ENCODE data around the gene COX10. TPM values are rescaled to one million over a fixed set of nuclear protein-coding genes. Genes with fewer than 3 reads are reported as not detected.
"Not testable (repeated sequence)": the region's sequence is repeated elsewhere in the genome, so short reads cannot be mapped to it uniquely, and the experiment has no call there.

COX10 gene
- total RNA-seq, 4 donors from 2014 or later = 12.6 to 22.8 (median 15.6) TPM

- DNase-seq (ENCODE audit: low spot score in 2 of 2) = no peak
- no peaks in the 10 kb centered on the region for H3K9me3 ChIP-seq
- peaks cover 0 to 8% (median 0%) of the 10 kb centered on the region in 3 donors for H3K36me3 ChIP-seq
- no peak overlapping the region for H3K27ac ChIP-seq
- H3K4me3 ChIP-seq = no peak overlapping the region
- TF ChIP-seq CTCF (IDR thresholded peaks at IDR 0.05) (no peak), POLR2A (IDR thresholded peaks at IDR 0.05) (no peak), EP300 (IDR thresholded peaks at IDR 0.05) (no peak)
- H3K4me1 ChIP-seq = no peaks in the 10 kb centered on the region
- 74 to 85% methylated on average over 3 of the region's 3 CpGs for WGBS, 2 donors
- H3K27me3 ChIP-seq = no peaks in the 10 kb centered on the region
Measured at GRCh38 chr17:14158707-14159106, 89.4 kb downstream of the COX10 start.

- no peak for DNase-seq (ENCODE audit: low spot score in 2 of 2)
- WGBS, 2 donors = 36 to 67% methylated on average over 1 of the region's 1 CpG
- no peaks in the 10 kb centered on the region for H3K9me3 ChIP-seq
- TF ChIP-seq CTCF (IDR thresholded peaks at IDR 0.05) (no peak), POLR2A (IDR thresholded peaks at IDR 0.05) (no peak), EP300 (IDR thresholded peaks at IDR 0.05) (no peak)
- no peaks in the 10 kb centered on the region for H3K27me3 ChIP-seq
- no peak overlapping the region for H3K27ac ChIP-seq
- H3K4me3 ChIP-seq = no peak overlapping the region
- H3K36me3 ChIP-seq = peaks cover 0 to 8% (median 0%) of the 10 kb centered on the region in 3 donors
- no peaks in the 10 kb centered on the region for H3K4me1 ChIP-seq
Measured at GRCh38 chr17:14161419-14161818, 92.1 kb downstream of the COX10 start.

GRCh38 chr17:14165616-14166015 lies 96.3 kb downstream of the COX10 start:
- no peak for TF ChIP-seq POLR2A (IDR thresholded peaks at IDR 0.05)
- no peak for TF ChIP-seq CTCF (IDR thresholded peaks at IDR 0.05)
- no peak for TF ChIP-seq EP300 (IDR thresholded peaks at IDR 0.05)
- Histone ChIP-seq H3K4me1 (no peaks in the 10 kb centered on the region), H3K9me3 (peaks cover 0 to 23% (median 6%) of the 10 kb centered on the region in 4 donors), H3K36me3 (peaks cover 0 to 23% (median 3%) of the 10 kb centered on the region in 3 donors), H3K27me3 (no peaks in the 10 kb centered on the region), H3K27ac (no peak overlapping the region), H3K4me3 (no peak overlapping the region)
- DNase-seq (ENCODE audit: low spot score in 2 of 2) = no peak
- 86 to 96% methylated on average over 1 of the region's 1 CpG for WGBS, 2 donors

GRCh38 chr17:14167831-14168230 lies 98.5 kb downstream of the COX10 start:
- not testable (repeated sequence) for H3K4me1 ChIP-seq; DNase-seq (ENCODE audit: low spot score in 2 of 2); H3K27me3 ChIP-seq; H3K4me3 ChIP-seq; H3K27ac ChIP-seq
- WGBS, 2 donors = 100% methylated on average over 1 of the region's 1 CpG
- peaks cover 0 to 20% (median 3%) of the 10 kb centered on the region in 3 donors for H3K36me3 ChIP-seq
- peaks cover 0 to 23% (median 6%) of the 10 kb centered on the region in 4 donors for H3K9me3 ChIP-seq

GRCh38 chr17:14168582-14168981 lies 99.3 kb downstream of the COX10 start:
- H3K36me3 ChIP-seq = peaks cover 0 to 20% (median 3%) of the 10 kb centered on the region in 3 donors
- H3K9me3 ChIP-seq = peaks cover 0 to 23% (median 6%) of the 10 kb centered on the region in 4 donors
- no peaks in the 10 kb centered on the region for H3K4me1 ChIP-seq
- no peak for DNase-seq (ENCODE audit: low spot score in 2 of 2)
- H3K4me3 ChIP-seq = no peak overlapping the region
- no peak overlapping the region for H3K27ac ChIP-seq
- no peak for TF ChIP-seq CTCF (IDR thresholded peaks at IDR 0.05)
- TF ChIP-seq EP300 (IDR thresholded peaks at IDR 0.05) = no peak
- TF ChIP-seq POLR2A (IDR thresholded peaks at IDR 0.05) = no peak
- 96 to 97% methylated on average over 3 of the region's 3 CpGs for WGBS, 2 donors
- no peaks in the 10 kb centered on the region for H3K27me3 ChIP-seq

GRCh38 chr17:14169287-14169686 lies 100.0 kb downstream of the COX10 start:
- no peak for DNase-seq (ENCODE audit: low spot score in 2 of 2)
- Histone ChIP-seq H3K9me3 (peaks cover 0 to 23% (median 6%) of the 10 kb centered on the region in 4 donors), H3K27me3 (no peaks in the 10 kb centered on the region), H3K36me3 (peaks cover 0 to 20% (median 3%) of the 10 kb centered on the region in 3 donors), H3K27ac (no peak overlapping the region), H3K4me1 (no peaks in the 10 kb centered on the region), H3K4me3 (no peak overlapping the region)
- 92 to 97% methylated on average over 2 of the region's 2 CpGs for WGBS, 2 donors
- TF ChIP-seq CTCF (IDR thresholded peaks at IDR 0.05) = no peak
- no peak for TF ChIP-seq EP300 (IDR thresholded peaks at IDR 0.05)
- TF ChIP-seq POLR2A (IDR thresholded peaks at IDR 0.05) = no peak

All from tibial nerve (tissue), 4 donors.